GM21529 (cell line): ENCODE measurements around the gene ACTN4.

ENCODE experiments used
- ATAC-seq: cut with Tn5 transposase; IDR thresholded peaks from one replicate; pipeline ENCODE4 v1.9.1; 2021; ENCODE audit not compliant: unreplicated experiment

The ACTN4 gene

GRCh38 chr19:38676878-38677646, 29.6 kb downstream of the ACTN4 start:
- ATAC-seq = no peak

DNA sequence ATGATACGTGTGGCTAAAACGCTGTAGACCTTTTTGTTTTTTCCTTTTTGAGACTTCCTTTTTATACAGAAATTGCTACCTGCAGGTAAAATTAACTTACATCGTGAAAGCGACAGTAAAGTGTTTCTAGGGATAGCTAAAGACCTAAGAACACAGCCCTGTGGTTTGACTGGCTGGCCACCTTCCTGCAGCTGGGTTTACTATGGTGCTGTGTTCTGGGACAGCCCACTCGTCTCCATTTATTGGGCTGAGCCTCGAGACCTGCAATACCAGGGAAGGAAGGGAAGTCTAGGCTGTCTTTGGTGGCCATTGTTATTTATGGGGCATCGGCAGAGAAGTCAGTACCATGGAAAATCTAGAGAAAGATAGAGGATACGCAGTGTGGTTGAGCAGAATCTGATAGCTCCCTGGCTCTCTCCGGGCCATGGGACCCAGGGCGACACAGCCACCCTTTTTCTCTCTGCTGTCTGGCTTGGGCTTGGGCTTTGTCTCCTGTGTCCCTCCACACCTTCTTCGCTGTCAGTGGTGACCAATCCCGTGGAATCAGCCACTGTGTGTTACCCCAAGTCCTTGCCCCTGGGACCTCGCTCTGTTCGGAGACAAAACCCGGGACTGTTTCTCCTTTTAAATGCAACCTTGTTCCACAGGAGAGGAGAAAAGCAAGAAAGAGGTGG, 30.9 kb downstream of the ACTN4 start:
- no peak for ATAC-seq

DNA sequence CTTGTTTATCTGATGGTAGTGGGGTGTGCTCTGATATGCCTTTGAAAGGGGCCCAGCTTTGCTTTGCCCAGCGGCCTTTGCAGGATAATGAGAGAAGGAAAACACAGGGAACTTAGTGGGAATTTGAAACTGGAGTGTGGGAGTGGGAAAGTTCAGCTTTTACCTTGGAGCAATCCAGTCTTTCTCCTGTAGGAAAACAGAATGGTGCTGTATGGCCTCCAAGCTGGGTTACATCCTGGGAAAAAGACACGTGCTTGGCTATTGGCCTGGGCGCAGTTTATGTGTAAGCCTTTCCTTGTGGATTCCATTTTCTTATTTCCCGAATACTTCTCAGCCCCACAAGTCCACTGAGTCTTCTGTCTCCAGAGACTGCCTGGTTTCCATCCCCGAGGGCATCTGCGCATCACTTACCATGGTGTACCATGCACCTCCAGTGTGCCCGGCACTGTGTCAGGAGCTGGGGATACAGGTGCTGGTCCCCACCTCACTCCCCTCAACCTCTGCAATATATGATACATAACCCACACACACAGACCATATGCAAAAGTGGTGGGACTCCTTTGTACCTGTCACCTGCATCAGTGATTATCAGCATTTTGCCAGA, 31.5 kb downstream of the ACTN4 start:
- ATAC-seq = no peak

DNA sequence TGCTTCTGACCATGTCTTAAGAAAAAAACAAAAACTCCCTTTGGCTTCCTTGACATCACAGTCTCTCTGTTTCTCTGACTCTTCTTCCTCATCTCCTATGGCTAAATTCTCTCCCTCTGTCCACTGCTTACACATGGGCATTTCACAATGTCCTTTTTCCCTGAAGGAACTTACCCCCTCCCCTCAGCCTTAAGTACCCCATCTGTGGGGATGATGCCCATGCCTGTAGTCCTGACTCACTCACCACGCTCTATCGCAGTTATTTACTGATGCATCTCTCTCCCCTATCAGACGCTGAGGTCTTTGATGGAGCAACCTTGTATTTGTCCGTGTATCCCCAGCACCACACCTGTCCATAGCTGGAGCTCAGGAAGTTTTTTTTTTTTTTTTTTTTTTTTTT, 32.4 kb downstream of the ACTN4 start:
- ATAC-seq = no peak

- ATAC-seq = no peak
Measured at GRCh38 chr19:38682195-38682867, 34.9 kb downstream of the ACTN4 start.

DNA sequence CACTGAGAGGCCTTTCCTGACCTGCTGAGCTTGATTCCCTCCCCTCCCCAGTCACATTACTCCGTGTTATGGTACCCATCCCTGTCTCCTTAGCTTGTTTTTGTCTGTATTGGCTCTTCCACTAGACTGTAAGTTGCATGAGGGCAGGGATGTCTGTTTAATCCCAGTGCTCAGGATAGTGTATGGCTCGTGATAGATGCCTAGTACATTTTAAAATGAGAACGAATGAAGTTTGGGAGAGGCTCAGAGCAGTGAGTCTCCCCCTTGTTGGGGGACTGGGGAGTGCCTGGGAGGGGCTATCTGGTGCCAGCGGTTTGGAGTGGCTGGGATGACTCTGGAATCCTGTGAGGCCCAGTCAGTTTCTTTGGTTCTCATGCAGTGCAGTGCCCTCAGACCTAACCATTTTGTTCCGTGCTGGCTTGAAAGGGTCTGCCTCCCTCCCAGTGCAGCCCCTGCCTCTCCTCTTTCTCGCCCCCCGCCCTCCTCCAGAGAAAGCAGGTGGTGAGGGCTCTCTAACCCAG, 35.5 kb downstream of the ACTN4 start:
- no peak for ATAC-seq

DNA sequence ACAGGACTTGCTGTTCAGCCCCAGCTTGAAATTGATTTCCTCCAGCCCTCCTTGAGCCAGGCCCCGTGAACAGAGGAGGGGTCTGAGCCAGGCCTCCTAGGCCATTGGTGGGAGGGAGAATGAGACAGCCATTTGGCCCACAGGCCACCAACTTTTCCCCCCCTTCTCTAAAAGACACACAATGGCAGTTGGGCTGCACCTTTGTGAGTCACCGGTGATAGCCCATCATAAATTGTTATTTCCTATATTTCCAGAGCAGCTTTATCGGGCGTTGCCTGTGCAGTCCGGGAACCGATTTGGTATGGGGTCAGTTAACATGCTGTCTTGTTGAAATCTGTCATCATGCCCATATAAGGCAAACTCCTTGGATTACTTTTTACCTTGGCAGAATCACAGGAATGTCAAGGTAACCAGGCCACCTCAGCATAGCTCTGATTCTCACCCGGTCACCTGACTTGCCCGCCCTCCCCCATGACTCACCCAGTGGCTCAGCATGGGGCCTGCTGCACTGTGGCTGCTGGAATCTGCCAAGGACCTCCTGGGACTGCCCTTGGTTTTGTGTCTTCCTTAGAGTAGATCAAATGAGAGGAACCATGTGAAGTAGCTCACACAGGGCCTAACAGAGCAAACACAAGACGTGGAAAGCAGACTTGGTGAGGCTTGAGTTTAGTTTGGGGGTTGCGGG, 36.1 kb downstream of the ACTN4 start:
- ATAC-seq = no peak

GRCh38 chr19:38684078-38684861, 36.8 kb downstream of the ACTN4 start:
- ATAC-seq = no peak

- ATAC-seq = no peak
Measured at GRCh38 chr19:38684862-38685665, 37.6 kb downstream of the ACTN4 start.

- ATAC-seq = no peak
Measured at GRCh38 chr19:38685666-38686529, 38.4 kb downstream of the ACTN4 start.

GRCh38 chr19:38686530-38686888, 39.1 kb downstream of the ACTN4 start:
- ATAC-seq = no peak

- no peak for ATAC-seq
Measured at GRCh38 chr19:38687837-38688378, 40.5 kb downstream of the ACTN4 start.

GRCh38 chr19:38690146-38690545, 42.7 kb downstream of the ACTN4 start:
- no peak for ATAC-seq

- ATAC-seq = no peak
Measured at GRCh38 chr19:38690832-38691231, 43.4 kb downstream of the ACTN4 start.

GRCh38 chr19:38691938-38692457, 44.5 kb downstream of the ACTN4 start:
- no peak for ATAC-seq

DNA sequence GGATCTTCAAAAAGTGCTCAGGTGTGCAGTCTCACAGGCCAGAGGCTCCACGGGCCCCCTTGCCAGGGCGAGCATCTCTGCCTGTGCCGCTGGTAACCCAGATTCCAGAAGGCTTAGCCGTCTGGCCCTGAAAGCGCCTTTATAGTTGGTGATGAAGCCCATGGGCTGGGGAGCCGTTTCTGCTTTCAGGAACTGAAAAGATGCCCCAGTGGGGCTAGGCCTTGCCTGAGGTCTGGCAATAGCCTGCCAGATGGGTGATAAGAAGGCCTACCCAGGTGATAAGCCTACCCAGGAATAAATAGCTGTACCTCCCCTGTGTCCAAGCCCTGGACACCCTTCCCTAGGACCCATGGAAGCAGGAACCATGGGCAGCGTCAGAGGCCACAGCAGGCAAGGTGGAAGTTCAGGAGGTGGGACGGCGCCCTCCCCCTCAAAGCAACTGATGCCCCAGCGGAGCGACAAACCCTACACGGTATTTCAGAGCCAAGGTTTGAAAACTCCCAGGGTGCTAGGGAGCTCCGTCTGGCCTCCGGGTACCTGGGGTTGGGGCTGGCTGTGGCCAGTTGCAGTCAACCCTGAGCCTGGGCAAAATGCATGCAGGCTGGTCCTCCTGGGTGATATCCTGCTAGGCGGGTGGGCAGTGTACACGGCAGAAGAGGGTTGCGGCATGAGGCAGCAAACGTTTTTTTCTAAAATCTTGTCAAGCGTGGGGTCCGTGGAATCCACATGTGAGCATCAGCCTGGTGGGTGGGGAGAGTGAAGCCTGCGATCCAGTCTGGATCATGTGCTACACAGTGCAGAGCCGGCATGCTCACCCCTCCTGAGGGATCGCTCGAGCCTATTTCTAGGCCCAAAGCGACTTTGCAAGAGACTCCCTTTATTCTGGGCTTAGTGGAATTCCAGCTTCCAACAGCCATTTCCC, 45.3 kb downstream of the ACTN4 start:
- no peak for ATAC-seq
